Loucy (cell line): ENCODE results near the gene P2RY10.

ENCODE experiments used
- EZH2phosphoT487 ChIP-seq: fragments of 200-600 bp; IDR thresholded peaks from 2 replicates; pipeline ENCODE4 v1.6.1; 2018; ENCODE audit warnings: antibody characterized with exemption, mild to moderate bottlenecking, moderate library complexity, borderline replicate concordance
- TF ChIP-seq, protein P1 (sequence below): fragments of 200-600 bp; sonication (generic); conservative IDR thresholded peaks from 2 replicates; pipeline ENCODE4 v1.5.1; 2014; ENCODE audit warnings: mild to moderate bottlenecking, antibody characterized with exemption, low read length

DNA sequence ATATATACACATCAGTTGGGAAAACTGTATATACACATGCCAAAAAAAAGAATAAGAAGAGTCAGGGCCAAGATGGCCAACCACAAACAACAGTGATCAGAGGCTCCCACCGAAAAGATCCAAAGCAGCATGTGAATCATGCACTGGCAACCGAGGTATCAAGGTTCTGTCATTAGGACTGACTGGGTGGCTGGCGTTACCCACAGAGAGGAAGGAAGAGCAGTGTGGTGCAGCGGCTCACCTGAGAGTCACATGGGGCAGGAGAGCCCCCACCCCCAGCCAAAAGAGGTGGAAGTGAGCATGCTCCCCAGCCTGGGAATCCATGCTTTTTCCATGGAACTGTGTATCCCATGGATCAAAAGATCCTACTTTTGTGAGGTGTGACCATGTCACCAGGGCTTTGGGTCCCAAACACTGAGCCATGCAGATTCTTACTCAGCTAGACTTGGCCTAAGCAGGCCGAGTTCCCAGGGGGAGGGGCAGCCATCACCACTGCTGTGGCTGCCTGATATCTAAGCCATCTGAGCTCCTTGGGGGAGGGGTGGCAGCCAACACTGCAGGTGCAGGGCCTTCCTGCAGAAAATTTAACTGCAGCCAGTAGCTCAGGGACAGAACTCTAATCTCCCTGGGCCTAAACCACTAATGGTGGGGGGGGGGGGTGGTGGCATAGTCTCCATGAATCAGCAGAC lies 52.8 kb downstream of the P2RY10 start:
- TF ChIP-seq, protein P1, sequence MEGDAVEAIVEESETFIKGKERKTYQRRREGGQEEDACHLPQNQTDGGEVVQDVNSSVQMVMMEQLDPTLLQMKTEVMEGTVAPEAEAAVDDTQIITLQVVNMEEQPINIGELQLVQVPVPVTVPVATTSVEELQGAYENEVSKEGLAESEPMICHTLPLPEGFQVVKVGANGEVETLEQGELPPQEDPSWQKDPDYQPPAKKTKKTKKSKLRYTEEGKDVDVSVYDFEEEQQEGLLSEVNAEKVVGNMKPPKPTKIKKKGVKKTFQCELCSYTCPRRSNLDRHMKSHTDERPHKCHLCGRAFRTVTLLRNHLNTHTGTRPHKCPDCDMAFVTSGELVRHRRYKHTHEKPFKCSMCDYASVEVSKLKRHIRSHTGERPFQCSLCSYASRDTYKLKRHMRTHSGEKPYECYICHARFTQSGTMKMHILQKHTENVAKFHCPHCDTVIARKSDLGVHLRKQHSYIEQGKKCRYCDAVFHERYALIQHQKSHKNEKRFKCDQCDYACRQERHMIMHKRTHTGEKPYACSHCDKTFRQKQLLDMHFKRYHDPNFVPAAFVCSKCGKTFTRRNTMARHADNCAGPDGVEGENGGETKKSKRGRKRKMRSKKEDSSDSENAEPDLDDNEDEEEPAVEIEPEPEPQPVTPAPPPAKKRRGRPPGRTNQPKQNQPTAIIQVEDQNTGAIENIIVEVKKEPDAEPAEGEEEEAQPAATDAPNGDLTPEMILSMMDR: no peak
- TF ChIP-seq EZH2phosphoT487: no peak
